Activated gamma-delta T cell treated with Interleukin-2 at 50 U/mL for 16 hours (primary cell): ENCODE results near the gene MEGF9.
"Not testable (repeated sequence)": the region's sequence is repeated elsewhere in the genome, so short reads cannot be mapped to it uniquely, and the experiment has no call there.

Source experiments
- DNase-seq: peaks from one replicate; pipeline ENCODE4 v3.0.0-alpha.2; 2020

MEGF9 gene

DNA sequence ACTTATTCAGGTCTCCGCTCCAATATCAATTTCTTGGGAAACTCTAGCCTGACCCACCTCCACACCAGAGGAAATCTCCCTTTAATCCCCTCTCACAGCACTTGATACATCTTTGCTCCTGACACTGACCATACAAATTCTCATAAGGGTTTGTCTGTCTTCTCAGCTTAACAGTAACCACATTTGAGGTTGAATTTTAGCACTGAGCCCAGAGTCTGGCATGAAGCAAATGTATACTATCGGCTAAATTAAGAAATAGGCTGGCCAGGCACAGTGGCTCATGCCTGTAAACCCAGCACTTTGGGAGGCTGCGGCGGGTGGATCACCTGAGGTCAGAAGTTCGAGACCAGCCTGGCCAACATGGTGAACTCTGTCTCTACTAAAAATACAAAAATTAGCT, 144.0 kb downstream of the MEGF9 start:
- no peak for DNase-seq

DNA sequence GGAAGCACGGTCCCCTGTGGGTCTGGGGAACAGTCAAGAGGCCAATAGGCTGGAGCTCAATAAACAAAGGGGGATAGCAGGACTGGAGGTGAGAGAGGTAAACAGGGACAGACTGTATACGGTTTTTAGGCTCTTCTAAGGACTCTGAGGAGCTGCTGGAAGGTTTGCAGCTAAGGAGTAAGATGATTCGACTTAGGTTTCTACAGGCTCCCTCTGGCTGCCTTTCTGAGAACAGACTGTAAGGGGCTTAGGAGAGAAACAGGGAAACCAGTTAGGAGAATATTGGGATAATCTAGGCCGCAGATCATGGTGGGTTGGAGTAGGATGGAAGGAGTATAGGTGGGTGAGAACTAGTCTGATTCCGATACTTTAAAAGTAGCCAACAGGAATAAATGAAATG, 144.7 kb downstream of the MEGF9 start:
- no peak for DNase-seq

DNA sequence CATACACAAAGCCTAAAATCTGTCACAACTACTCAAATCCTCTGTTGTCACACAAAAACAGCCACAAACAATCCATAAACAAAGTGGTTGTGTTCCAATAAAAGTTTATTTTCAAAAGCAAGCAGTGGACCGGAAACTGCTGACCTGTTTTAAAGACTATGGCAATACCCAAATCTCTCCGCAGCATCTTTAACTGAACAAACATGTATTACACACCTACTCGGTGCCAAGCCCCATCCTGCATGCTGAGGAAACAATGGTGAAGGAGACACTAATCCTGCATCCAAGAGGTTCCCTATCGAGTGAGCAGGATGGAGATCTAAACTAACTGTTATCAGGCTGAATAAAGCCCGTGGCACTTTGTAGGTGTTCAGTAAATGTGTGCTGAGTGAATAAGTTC, 145.5 kb downstream of the MEGF9 start:
- DNase-seq = no peak

DNA sequence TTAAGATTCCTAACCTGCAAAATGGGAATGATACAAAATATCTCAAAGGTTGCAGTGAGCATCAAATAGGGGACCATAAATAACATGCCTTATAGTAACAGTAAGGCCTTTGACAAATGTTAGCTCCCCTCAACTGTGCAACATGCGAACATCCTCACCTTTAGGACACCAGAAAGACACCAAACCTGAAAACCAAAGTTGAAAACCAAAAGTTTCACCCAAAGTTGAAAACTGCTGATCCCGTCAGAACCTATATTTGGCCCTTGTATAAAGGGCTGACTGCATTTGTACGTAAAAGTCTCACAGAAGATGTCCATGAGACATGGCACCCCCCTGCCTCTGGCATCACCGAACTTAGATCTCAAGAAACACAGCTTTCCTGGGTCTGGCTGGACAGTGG, 146.4 kb downstream of the MEGF9 start:
- no peak for DNase-seq

DNA sequence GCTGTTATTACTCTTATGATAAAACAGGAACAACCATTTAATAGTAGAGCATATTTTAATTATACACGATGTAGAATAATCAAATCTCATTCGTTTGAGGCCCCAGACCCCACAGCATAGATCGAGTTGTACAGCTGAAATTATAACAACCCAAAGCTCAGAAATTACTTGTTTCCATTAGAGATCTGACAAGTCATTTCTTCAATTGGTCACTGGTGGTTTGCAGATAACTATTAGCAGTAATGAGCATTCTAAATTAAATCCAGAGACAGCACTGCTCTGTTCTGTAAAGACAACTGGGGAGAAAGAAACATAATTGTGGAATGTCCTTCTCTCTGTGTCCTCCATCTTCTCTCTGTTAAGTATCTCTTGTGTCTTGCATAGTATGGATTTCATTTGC, 147.2 kb downstream of the MEGF9 start:
- no peak for DNase-seq

DNA sequence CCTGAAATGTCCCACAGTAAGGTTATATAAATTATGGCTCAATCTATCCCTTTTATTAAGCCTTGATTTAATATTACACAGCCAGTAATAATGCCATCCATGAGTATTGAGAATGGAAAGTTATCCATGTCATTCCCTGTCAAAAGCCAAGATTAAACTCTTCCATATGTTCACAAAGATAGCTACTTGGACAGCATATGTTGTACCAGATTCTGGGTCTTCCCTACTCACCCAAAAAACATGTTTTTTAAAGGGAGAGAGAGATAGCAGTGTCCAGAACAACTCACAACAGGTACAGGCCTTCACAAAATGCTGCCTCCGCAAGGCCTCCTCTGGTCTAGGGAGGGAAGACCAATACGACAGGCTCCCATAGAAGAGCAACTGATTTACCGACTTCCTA, 149.7 kb downstream of the MEGF9 start:
- DNase-seq = no peak

DNA sequence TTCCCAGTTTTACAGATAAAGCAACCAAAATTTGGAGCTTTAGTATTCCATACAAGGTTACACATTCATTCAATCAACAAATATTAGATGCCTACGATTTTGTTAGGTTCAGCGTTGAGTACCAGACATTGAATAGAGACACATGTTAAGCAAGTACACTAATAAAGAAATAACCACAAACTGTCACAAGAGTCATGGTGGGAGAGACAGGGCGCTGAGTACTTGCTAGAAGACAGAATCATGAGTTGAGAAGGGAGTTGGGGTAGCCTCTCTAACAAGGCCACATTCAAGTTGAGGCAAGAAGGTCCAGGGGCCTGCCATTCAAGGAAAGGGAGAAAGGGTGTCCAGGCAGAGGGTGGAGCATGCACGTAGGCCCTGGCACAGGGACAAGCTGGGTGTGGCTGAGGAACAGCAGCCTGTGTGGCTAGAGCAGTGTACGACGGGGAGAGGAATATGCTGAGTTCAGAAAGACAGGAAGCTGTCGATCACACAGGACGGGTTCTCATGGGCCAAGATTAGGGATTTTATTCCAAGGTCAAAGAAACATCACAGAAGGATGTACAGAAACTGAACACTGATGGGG, 151.3 kb downstream of the MEGF9 start:
- DNase-seq = no peak

DNA sequence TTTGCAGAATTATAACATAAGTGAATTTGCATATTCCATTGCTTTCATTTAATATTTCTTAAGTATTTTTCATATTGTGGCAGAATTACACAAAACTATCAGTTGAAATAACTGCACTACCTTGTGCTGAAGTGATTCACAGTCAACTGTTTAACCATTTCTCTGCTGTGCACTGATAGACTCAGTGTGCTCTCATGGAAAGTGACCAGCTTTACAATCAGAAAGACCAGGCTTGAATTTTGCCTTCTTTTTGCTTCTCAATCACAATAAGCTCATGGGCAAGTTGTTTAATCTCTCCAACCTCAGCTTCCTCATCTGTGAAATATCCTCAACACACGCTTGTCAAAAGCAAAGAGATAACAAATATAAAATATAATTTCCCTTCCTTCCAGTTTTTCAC, 152.6 kb downstream of the MEGF9 start:
- DNase-seq = no peak

DNA sequence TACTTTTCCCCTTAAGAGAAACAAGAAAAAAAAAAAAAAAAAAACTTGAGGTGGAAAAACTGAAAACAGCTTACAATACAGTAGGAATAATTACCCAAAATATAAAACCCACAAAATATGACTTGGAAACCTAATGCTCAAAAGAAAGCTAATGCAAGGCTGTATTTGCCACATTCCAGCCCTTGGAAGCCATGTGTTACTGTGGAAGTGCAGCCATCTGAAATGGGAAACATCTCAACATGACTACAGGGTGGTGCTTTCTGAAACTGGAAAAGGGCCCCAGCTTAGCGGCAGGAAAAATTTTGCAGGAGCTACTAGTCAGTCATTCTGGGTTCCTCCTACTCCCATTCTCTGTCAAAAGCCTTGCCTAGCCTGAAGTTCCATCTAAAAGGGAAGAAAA, 154.7 kb downstream of the MEGF9 start:
- DNase-seq = no peak

DNA sequence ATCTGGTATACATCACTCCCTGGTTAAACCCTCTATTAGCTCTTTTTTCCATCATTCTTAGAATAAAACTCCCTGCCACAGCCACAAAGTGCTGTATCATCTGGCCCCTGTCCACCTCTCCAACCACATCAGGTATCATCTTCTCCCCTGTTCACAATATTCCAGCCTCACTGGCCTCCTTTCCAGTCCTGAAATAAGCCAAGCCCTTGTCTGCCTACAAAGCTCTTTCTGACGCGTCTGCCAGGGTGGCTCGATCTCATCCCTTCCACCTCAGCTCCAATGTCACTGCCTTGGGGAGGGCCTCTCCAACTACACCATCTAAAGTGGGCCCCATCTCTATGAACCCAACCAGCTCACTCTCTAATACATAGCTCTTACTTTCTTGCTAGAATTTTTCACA, 155.8 kb downstream of the MEGF9 start:
- no peak for DNase-seq

DNA sequence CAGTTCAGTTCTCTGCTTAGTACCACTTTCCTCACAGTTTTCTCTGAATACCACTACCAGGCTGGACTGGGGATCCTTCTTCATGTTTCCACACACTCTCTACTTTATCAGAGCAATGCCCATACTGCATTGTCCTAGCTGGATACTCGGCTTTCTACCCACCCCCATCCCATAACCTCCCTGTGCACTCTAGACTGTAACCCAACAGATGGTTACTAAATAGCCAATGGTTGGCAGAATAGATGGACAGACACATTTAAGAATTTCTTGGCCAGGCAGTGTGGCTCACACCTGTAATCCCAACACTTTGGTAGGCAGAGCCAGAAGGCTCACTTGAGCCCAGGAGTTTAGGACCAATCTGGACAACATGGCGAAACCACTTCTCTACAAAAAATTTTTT, 157.1 kb downstream of the MEGF9 start:
- DNase-seq = no peak

DNA sequence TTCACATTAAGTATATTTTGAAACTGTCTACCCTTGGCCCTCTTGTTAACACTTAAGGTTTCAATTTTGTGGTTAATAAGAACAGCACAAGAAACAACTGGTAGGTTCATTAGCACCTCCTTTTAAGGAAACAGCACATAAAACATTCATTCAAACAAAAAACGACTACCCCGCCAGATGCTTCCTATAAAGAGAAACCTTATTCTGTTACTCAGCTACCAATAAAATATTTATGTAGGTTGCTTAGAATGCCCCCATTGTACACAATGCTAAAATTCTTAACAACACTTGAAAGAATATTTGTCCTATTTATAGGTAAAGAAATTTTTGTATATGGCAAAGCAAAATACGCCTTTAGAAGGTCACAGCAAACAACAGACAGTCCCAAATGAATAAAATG, 157.5 kb downstream of the MEGF9 start:
- no peak for DNase-seq

DNA sequence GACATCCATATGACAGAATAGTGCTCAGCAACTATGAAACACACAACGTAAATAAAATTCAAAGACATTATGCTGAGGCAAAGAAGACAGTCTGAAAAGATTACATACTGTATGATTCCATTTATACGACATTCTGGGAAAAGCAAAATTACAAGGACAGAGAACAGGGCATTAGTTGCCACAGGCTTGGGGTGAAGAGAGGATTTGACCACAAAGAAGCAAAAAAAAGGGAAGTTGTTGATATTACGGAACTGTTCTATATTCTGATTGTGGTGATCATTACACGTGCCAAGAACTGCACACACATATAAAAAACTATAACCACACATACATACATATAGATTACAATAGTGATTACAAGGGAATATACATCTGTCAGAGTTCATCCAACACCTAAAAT, 158.4 kb downstream of the MEGF9 start:
- DNase-seq = no peak

DNA sequence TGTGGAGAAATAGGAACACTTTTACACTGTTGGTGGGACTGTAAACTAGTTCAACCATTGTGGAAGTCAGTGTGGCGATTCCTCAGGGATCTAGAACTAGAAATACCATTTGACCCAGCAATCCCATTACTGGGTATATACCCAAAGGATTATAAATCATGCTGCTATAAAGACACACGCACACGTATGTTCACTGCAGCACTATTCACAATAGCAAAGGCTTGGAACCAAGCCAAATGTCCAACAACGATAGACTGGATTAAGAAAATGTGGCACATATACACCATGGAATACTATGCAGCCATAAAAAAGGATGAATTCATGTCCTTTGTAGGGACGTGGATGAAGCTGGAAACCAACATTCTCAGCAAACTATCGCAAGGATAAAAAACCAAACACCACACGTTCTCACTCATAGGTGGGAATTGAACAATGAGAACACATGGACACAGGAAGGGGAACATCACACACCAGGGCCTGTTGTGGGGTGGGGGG, 162.0 kb downstream of the MEGF9 start:
- DNase-seq = not testable (repeated sequence)
